SK-N-SH (cell line): Measurements from ENCODE around the gene SIL1. TPM values are rescaled to one million over a fixed set of nuclear protein-coding genes. Genes with fewer than 3 reads are reported as not detected.

Source experiments
- CTCF ChIA-PET: fragments of 300-600, 350-600 bp; formaldehyde crosslinking; extraction: SDS; loops from one replicate; lab custom pipeline; 2021; lab: Yijun Ruan, JAX
- POLR2A ChIA-PET: fragments of 350-600 bp; sonication (Branson Sonifier 250); formaldehyde crosslinking; extraction: SDS; loops from one replicate; lab custom pipeline; 2020; ENCODE audit warnings: antibody characterized with exemption, inconsistent platforms; lab: Yijun Ruan, JAX
- DNase-seq: peaks from one replicate; pipeline ENCODE4 v3.0.0; 2012
- H2AFZ ChIP-seq: fragments of 200-600 bp; sonication (generic); 2 replicates; pipeline ENCODE4 v1.8.1; 2016; ENCODE audit warnings: antibody characterized with exemption, mild to moderate bottlenecking, low read depth
- H3F3A ChIP-seq: fragments of 200-600 bp; sonication (generic); replicated peaks from 2 replicates; pipeline ENCODE3; 2016; ENCODE audit warnings: antibody characterized with exemption, mild to moderate bottlenecking; ENCODE audit not compliant: insufficient read depth
- H3K27ac ChIP-seq, 2 experiments: fragments of 200-500 bp in 1 of 2; fragments of 200-600 bp in 1 of 2; sonication (Bioruptor generic) in 1 of 2; sonication (generic), shearing (Covaris generic) in 1 of 2; 2 replicates each; pipeline versions ENCODE4 v1.5.1 to v1.6.1; 2014 to 2016; ENCODE audit warnings: low read depth in 2 of 2, inconsistent platforms in 1 of 2, low read length in 1 of 2, mild to moderate bottlenecking in 1 of 2, mixed read lengths in 1 of 2
- H3K27me3 ChIP-seq: fragments of 200-600 bp; sonication (generic), shearing (Covaris generic); 2 replicates; pipeline ENCODE4 v1.6.1; 2016; ENCODE audit warnings: mixed run types; ENCODE audit not compliant: insufficient read depth
- H3K36me3 ChIP-seq, 2 experiments: fragments of 200-500 bp in 1 of 2; fragments of 200-600 bp in 1 of 2; sonication (Bioruptor generic) in 1 of 2; sonication (generic) in 1 of 2; replicated peaks in 1 of 2; 2 replicates each; pipeline versions ENCODE3 to v1.5.1; 2014 to 2016; ENCODE audit warnings: low read length in 1 of 2, mild to moderate bottlenecking in 1 of 2; ENCODE audit not compliant: insufficient read depth in 2 of 2, control insufficient read depth in 1 of 2
- H3K4me1 ChIP-seq, 2 experiments: fragments of 200-500 bp in 1 of 2; fragments of 200-600 bp in 1 of 2; sonication (Bioruptor generic) in 1 of 2; sonication (generic), shearing (Covaris generic) in 1 of 2; 2 replicates each; pipeline versions ENCODE4 v1.5.1 to v1.6.1; 2014 to 2016; ENCODE audit warnings: low read depth in 1 of 2, low read length in 1 of 2, mixed run types in 1 of 2; ENCODE audit not compliant: insufficient read depth in 2 of 2, control insufficient read depth in 1 of 2
- H3K4me2 ChIP-seq: fragments of 200-600 bp; sonication (generic), shearing (Covaris generic); 2 replicates; pipeline ENCODE4 v1.6.1; 2017; ENCODE audit warnings: mixed run types
- H3K4me3 ChIP-seq, 2 experiments: fragments of 200-500 bp in 1 of 2; fragments of 200-600 bp in 1 of 2; sonication (Bioruptor generic) in 1 of 2; sonication (generic), shearing (Covaris generic) in 1 of 2; 2 replicates each; pipeline versions ENCODE4 v1.5.1 to v1.8.1; 2014 to 2016; ENCODE audit warnings: low read depth in 2 of 2, inconsistent platforms in 1 of 2, low read length in 1 of 2, mild to moderate bottlenecking in 1 of 2, mixed read lengths in 1 of 2, moderate library complexity in 1 of 2
- H3K79me2 ChIP-seq: fragments of 200-600 bp; sonication (generic); 2 replicates; pipeline ENCODE4 v1.8.1; 2017; ENCODE audit warnings: mild to moderate bottlenecking; ENCODE audit not compliant: insufficient read depth
- H3K9ac ChIP-seq: fragments of 200-600 bp; sonication (generic); 2 replicates; pipeline ENCODE4 v1.6.1; 2017; ENCODE audit warnings: mixed run types
- H3K9me2 ChIP-seq: fragments of 200-600 bp; sonication (generic); 2 replicates; pipeline ENCODE4 v1.6.1; 2017; ENCODE audit warnings: mixed run types
- H3K9me3 ChIP-seq: fragments of 200-600 bp; sonication (generic); 2 replicates; pipeline ENCODE4 v1.6.1; 2017; ENCODE audit warnings: mixed run types, mild to moderate bottlenecking, moderate library complexity
- H4K20me1 ChIP-seq: fragments of 200-600 bp; sonication (generic); 2 replicates; pipeline ENCODE4 v1.6.1; 2017; ENCODE audit warnings: mild to moderate bottlenecking, mixed run types; ENCODE audit not compliant: insufficient read depth
- ELF1 ChIP-seq: IDR thresholded peaks from 2 replicates; pipeline ENCODE4 v1.4.0; 2012
- EP300 ChIP-seq, 2 experiments: IDR thresholded peaks; 2 replicates each; pipeline versions ENCODE4 v1.4.0 to v1.6.1; 2012; ENCODE audit warnings: borderline replicate concordance in 1 of 2, low read depth in 1 of 2, low read length in 1 of 2
- FOXJ3 ChIP-seq: sonication (generic); formaldehyde crosslinking; IDR thresholded peaks from 2 replicates; pipeline ENCODE4 v1.5.1; 2020; ENCODE audit warnings: mild to moderate bottlenecking, missing genetic modification reagents
- GATA2 ChIP-seq: sonication (generic); formaldehyde crosslinking; IDR thresholded peaks from 2 replicates; pipeline ENCODE4 v1.5.0; 2020; ENCODE audit warnings: mild to moderate bottlenecking, missing genetic modification reagents
- MAX ChIP-seq: IDR thresholded peaks from 2 replicates; pipeline ENCODE4 v1.4.0; 2012; ENCODE audit warnings: low read depth
- RAD21 ChIP-seq: IDR thresholded peaks from 2 replicates; pipeline ENCODE4 v1.6.1; 2012; ENCODE audit warnings: mild to moderate bottlenecking, low read length
- RCOR1 ChIP-seq: fragments of 150-350 bp; IDR thresholded peaks from 2 replicates; pipeline ENCODE4 v1.6.1; 2017; ENCODE audit warnings: antibody characterized with exemption, low read length
- TCF12 ChIP-seq: IDR thresholded peaks from 2 replicates; pipeline ENCODE4 v1.4.0; 2012
- WGBS: methylation state at CpG from one replicate; pipeline ENCODE4 v1.1.6; 2017; ENCODE audit warnings: low lambda C conversion rate; 5-methylcytosine and 5-hydroxymethylcytosine counted together
- polyA plus RNA-seq, 3 experiments: library from polyadenylated mRNA; depleted of rRNA; stranded (reverse); fragments of >200 nt; gene quantifications; 2 replicates each; pipeline ENCODE4 v1.2.3, GENCODE V29; 2012
- TF ChIP-seq, protein P1 (sequence below): fragments of 150-350 bp; IDR thresholded peaks from 2 replicates; pipeline ENCODE4 v1.6.1; 2016; ENCODE audit warnings: mild to moderate bottlenecking, low read depth, low read length

SIL1 gene
- polyA plus RNA-seq, 1 of the 3 experiments (the other 2 are of a cell fraction), result 25.9 TPM

GRCh38 chr5:139118804-139119203 lies 79.4 kb downstream of the SIL1 start:
- no peak overlapping the region for H3K4me2 ChIP-seq
- no peaks in the 10 kb centered on the region for H3K9me3 ChIP-seq
- peaks cover 0 to 3% of the 10 kb centered on the region in 2 experiments; a peak in 1 of 4 replicates for H3K4me1 ChIP-seq
- POLR2A ChIA-PET, result no interaction called here
- TF ChIP-seq GATA2 (CRISPR knock-in tag), result no peak
- TF ChIP-seq, protein P1, sequence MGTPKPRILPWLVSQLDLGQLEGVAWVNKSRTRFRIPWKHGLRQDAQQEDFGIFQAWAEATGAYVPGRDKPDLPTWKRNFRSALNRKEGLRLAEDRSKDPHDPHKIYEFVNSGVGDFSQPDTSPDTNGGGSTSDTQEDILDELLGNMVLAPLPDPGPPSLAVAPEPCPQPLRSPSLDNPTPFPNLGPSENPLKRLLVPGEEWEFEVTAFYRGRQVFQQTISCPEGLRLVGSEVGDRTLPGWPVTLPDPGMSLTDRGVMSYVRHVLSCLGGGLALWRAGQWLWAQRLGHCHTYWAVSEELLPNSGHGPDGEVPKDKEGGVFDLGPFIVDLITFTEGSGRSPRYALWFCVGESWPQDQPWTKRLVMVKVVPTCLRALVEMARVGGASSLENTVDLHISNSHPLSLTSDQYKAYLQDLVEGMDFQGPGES, result no peak
- TF ChIP-seq ELF1, result no peak
- no peak for TF ChIP-seq MAX
- TF ChIP-seq TCF12, result no peak
- no peak for TF ChIP-seq FOXJ3 (CRISPR knock-in tag)
- no peak for TF ChIP-seq EP300 (IDR thresholded peaks at IDR 0.05; ENCODE audit: borderline replicate concordance in 1 of 2, low read depth in 1 of 2, low read length in 1 of 2)
- TF ChIP-seq RAD21, result no peak
- no peak for TF ChIP-seq RCOR1
- TF ChIP-seq, all 33 proteins: peak for 0
- no peaks in the 10 kb centered on the region for H3K9me2 ChIP-seq
- H3K27me3 ChIP-seq, result no peaks in the 10 kb centered on the region
- no peak overlapping the region for H3K27ac ChIP-seq
- H3K4me3 ChIP-seq, result no peak overlapping the region
- no peak overlapping the region for H2AFZ ChIP-seq
- no CpG with 5 or more reads among the region's 2 CpGs for WGBS
- H3K36me3 ChIP-seq, result peaks cover 0 to 39% of the 10 kb centered on the region in 2 experiments
- H3F3A ChIP-seq, result no peaks in the 10 kb centered on the region
- no peak for DNase-seq
- no peaks in the 10 kb centered on the region for H3K79me2 ChIP-seq
- no peak overlapping the region for H3K9ac ChIP-seq
- CTCF ChIA-PET, result no interaction called here
- H4K20me1 ChIP-seq, result no peaks in the 10 kb centered on the region

- Histone ChIP-seq H3K27ac (no peak overlapping the region), H3K9me2 (no peaks in the 10 kb centered on the region), H3K79me2 (no peaks in the 10 kb centered on the region), H2AFZ (no peak overlapping the region), H3K4me3 (no peak overlapping the region), H3K27me3 (no peaks in the 10 kb centered on the region), H4K20me1 (no peaks in the 10 kb centered on the region), H3K36me3 (peaks cover 0 to 35% of the 10 kb centered on the region in 2 experiments), H3K4me1 (peaks cover 0 to 3% of the 10 kb centered on the region in 2 experiments; a peak in 1 of 4 replicates), H3F3A (no peaks in the 10 kb centered on the region), H3K9ac (no peak overlapping the region), H3K4me2 (no peak overlapping the region), H3K9me3 (no peaks in the 10 kb centered on the region)
- no peak for DNase-seq
- ChIA-PET CTCF (interaction anchor here (1.4 kb wide), 1 partner anchor 9 kb away, joined by 4 read pairs; no protein-coding TSS in a partner anchor), POLR2A (no interaction called here)
- WGBS, result 100% methylated on average over 1 of the region's 2 CpGs
- TF ChIP-seq, protein P1, result no peak
- no peak for TF ChIP-seq RCOR1
Measured at GRCh38 chr5:139117342-139117884, 80.8 kb downstream of the SIL1 start.
